Calu3 (cell line): ENCODE results near the gene WWTR1. TPM values are rescaled to one million over a fixed set of nuclear protein-coding genes. Genes with fewer than 3 reads are reported as not detected.
A peak's percentile ranks its signal among the peaks of the same experiment; 100 is the strongest.

ENCODE experiments used
- BruUV-seq: library from RNA; stranded (reverse); fragments of 400-500 nt; replicated peaks from 2 replicates; lab custom pipeline; 2021; lab: Mats Ljungman, UMichigan
- CTCF ChIA-PET: fragments of 300-600 bp; sonication (Branson Sonifier 250); formaldehyde crosslinking; loops from one replicate; lab custom pipeline; 2022; ENCODE audit warnings: antibody characterized with exemption; lab: Charles Lee
- DNase-seq: peaks from one replicate; pipeline ENCODE4 v3.0.0; 2022
- H3K27ac Mint-ChIP-seq: one replicate; pipeline ENCODE4 v1.8.0; 2022; ENCODE audit warnings: mixed read lengths; ENCODE audit not compliant: unreplicated experiment
- H3K27me3 Mint-ChIP-seq: one replicate; pipeline ENCODE4 v1.8.0; 2022; ENCODE audit warnings: mixed read lengths; ENCODE audit not compliant: unreplicated experiment
- H3K36me3 Mint-ChIP-seq: one replicate; pipeline ENCODE4 v1.8.0; 2022; ENCODE audit warnings: mild to moderate bottlenecking, moderate library complexity, mixed read lengths; ENCODE audit not compliant: insufficient read depth, unreplicated experiment
- H3K4me1 Mint-ChIP-seq: one replicate; pipeline ENCODE4 v1.8.0; 2022; ENCODE audit warnings: mild to moderate bottlenecking, low read depth, mixed read lengths; ENCODE audit not compliant: unreplicated experiment
- H3K4me3 Mint-ChIP-seq: one replicate; pipeline ENCODE4 v1.8.0; 2022; ENCODE audit warnings: mild to moderate bottlenecking, low read depth, moderate library complexity, mixed read lengths; ENCODE audit not compliant: unreplicated experiment
- H3K9me3 Mint-ChIP-seq: one replicate; pipeline ENCODE4 v1.8.0; 2022; ENCODE audit warnings: low read depth, mixed read lengths; ENCODE audit not compliant: unreplicated experiment
- intact Hi-C: fragments of 100-400 bp; cut with micrococcal nuclease; formaldehyde crosslinking; loops from one replicate; pipeline ENCODE4 v1.10.0; 2022; ENCODE audit not compliant: unreplicated experiment
- total RNA-seq: library from RNA; stranded (reverse); gene quantifications from 2 replicates; pipeline ENCODE4 v1.2.3, GENCODE V29; 2022
- TF ChIP-seq, protein P1 (sequence below): fragments of 200-600 bp; IDR thresholded peaks from one replicate; pipeline ENCODE4 v1.8.0; 2022; ENCODE audit warnings: antibody characterized with exemption; ENCODE audit not compliant: unreplicated experiment

WWTR1 gene
- total RNA-seq, 1 experiment from 2014 or later: 269 TPM

DNA sequence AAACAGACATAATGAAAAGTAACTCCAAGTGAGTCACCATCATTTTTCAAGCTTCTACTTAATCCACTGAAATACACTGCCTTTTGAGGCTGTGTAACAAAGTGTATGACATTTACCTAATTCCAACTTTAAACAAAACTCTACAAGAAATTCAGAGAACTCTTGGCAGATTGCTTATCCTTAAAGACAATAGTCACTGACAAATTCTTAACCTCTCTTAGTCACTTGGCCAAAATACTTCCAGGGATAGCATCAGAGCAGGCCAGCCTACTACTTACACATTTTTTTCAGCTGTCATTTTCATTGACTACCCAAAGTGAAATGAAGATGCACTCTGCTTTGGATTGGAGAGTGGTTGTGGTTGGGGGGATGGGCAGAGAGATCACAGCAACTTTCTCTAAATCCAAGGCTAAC is 3.6 kb downstream of the WWTR1 start:
- TF ChIP-seq, protein P1, sequence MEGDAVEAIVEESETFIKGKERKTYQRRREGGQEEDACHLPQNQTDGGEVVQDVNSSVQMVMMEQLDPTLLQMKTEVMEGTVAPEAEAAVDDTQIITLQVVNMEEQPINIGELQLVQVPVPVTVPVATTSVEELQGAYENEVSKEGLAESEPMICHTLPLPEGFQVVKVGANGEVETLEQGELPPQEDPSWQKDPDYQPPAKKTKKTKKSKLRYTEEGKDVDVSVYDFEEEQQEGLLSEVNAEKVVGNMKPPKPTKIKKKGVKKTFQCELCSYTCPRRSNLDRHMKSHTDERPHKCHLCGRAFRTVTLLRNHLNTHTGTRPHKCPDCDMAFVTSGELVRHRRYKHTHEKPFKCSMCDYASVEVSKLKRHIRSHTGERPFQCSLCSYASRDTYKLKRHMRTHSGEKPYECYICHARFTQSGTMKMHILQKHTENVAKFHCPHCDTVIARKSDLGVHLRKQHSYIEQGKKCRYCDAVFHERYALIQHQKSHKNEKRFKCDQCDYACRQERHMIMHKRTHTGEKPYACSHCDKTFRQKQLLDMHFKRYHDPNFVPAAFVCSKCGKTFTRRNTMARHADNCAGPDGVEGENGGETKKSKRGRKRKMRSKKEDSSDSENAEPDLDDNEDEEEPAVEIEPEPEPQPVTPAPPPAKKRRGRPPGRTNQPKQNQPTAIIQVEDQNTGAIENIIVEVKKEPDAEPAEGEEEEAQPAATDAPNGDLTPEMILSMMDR: no peak
- Mint-ChIP-seq H3K4me3 (peak overlapping the region; percentile 91), H3K9me3 (no peaks in the 10 kb centered on the region), H3K36me3 (peaks cover 100% of the 10 kb centered on the region), H3K27me3 (no peaks in the 10 kb centered on the region), H3K27ac (peak overlapping the region; percentile 92), H3K4me1 (peaks cover 45% of the 10 kb centered on the region)
- intact Hi-C loops: loop anchor here (10.0 kb wide), 1 partner anchor 269 kb away; no protein-coding TSS in a partner anchor
- no peak for DNase-seq
- TSS peak; percentile 3 for BruUV-seq
- CTCF ChIA-PET: interaction anchor here (0.5 to 1.6 kb wide), 6 partner anchors 17 to 145 kb away, joined by 3 to 5 read pairs (median 4); no protein-coding TSS in a partner anchor

DNA sequence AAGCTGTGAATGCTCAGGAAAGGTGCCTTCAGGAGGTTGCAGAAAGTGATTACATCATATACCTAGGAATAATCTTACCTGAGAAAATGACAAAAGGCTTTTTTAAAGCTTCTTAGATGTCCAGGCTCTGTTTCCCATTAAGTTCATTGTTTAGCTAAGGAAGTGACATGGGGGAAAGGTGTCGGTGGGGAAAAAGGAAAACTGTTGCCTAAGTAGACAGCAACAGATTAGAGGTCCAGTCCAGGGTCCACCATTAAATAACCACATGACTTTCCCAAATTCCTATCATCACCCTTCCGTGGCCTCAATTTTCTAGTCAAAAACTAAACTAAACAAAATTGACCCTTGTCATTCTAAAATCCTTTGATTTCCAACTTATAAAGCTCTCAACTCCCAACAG is 4.3 kb downstream of the WWTR1 start:
- BruUV-seq: no TSS peak
- peaks cover 100% of the 10 kb centered on the region for H3K36me3 Mint-ChIP-seq
- peak overlapping the region; percentile 92 for H3K27ac Mint-ChIP-seq
- CTCF ChIA-PET: interaction anchor here (1.0 to 1.7 kb wide), 4 partner anchors 17 to 85 kb away, joined by 4 to 5 read pairs (median 4); no protein-coding TSS in a partner anchor
- H3K9me3 Mint-ChIP-seq: no peaks in the 10 kb centered on the region
- no peaks in the 10 kb centered on the region for H3K27me3 Mint-ChIP-seq
- H3K4me1 Mint-ChIP-seq: peaks cover 47% of the 10 kb centered on the region
- intact Hi-C loops: loop anchor here (10.0 kb wide), 1 partner anchor 269 kb away; no protein-coding TSS in a partner anchor
- H3K4me3 Mint-ChIP-seq: peak overlapping the region; percentile 91
- no peak for DNase-seq
- TF ChIP-seq, protein P1: no peak

DNA sequence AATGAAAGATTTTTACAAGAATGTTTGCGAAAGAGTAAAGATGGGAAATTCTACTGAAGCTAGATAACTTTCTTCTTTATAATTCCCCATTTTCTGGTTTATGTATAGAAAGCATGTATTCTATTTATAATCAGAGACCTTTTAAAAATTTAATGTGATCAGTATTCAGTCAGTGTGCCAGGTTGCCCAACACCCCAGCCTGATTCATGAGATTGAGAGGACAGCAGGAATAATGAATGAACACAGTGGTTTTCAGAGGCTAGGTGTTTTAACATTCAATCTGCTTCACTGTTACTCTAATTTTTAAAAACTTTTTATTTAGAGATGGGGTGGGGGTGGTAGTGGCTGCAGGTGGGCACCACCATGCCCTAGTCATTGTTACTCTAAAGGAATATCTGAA is 4.7 kb downstream of the WWTR1 start:
- H3K27me3 Mint-ChIP-seq: no peaks in the 10 kb centered on the region
- peak overlapping the region; percentile 91 for H3K4me3 Mint-ChIP-seq

DNA sequence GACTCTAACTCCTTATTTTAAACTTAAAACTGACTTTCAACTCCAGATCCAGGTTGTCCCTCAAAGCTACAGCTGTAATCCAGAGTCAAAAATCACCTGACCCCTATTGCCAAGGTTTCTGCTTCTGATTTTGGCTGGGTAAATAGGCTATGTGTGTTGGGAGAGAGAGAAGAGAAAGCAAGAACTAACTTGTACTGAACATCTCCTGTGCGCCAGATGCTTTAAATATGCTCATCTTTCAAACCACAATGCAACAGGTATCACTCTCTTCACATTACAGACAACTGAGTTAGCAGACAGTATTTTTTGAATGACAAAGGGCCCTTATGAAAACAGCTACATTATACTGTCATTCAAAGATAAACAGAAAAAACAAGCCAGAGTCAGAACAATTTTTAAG is 7.0 kb downstream of the WWTR1 start:
- no peak for DNase-seq
- no TSS peak for BruUV-seq

More for the DNA sequence above, 4.7 kb downstream of the WWTR1 start:
- Mint-ChIP-seq H3K9me3 (no peaks in the 10 kb centered on the region), H3K27ac (peak overlapping the region; percentile 92), H3K4me1 (peaks cover 48% of the 10 kb centered on the region), H3K36me3 (peaks cover 100% of the 10 kb centered on the region)
- CTCF ChIA-PET: interaction anchor here (1.6 to 1.7 kb wide), 2 partner anchors 50 to 84 kb away, joined by 4 to 5 read pairs; no protein-coding TSS in a partner anchor
- no peak for DNase-seq
- no TSS peak for BruUV-seq
- intact Hi-C loops: loop anchor here (10.0 kb wide), 1 partner anchor 268 kb away; no protein-coding TSS in a partner anchor
- TF ChIP-seq, protein P1: no peak

More for the DNA sequence above, 7.0 kb downstream of the WWTR1 start:
- peak overlapping the region; percentile 55 for H3K27ac Mint-ChIP-seq
- no peaks in the 10 kb centered on the region for H3K27me3 Mint-ChIP-seq
- CTCF ChIA-PET: interaction anchor here (1.0 to 1.2 kb wide), 2 partner anchors 10 to 18 kb away, joined by 3 read pairs; no protein-coding TSS in a partner anchor
- intact Hi-C loops: loop anchor here (10.0 kb wide), 1 partner anchor 266 kb away; no protein-coding TSS in a partner anchor
- H3K9me3 Mint-ChIP-seq: no peaks in the 10 kb centered on the region
- peaks cover 71% of the 10 kb centered on the region for H3K4me1 Mint-ChIP-seq
- H3K4me3 Mint-ChIP-seq: peak overlapping the region; percentile 39
- H3K36me3 Mint-ChIP-seq: peaks cover 100% of the 10 kb centered on the region
- TF ChIP-seq, protein P1: no peak
